SHP77 (cell line): Measurements from ENCODE around the gene LIFR.
"Not testable (repeated sequence)": the region's sequence is repeated elsewhere in the genome, so short reads cannot be mapped to it uniquely, and the experiment has no call there.

Experiments used
- DNase-seq, 2 experiments: peaks; one replicate each; lab custom pipeline; 2025; lab: John Stamatoyannopoulos, UW

The LIFR gene

GRCh38 chr5:38581597-38581996 is 25.2 kb upstream of the LIFR start:
- DNase-seq = no peak

DNA sequence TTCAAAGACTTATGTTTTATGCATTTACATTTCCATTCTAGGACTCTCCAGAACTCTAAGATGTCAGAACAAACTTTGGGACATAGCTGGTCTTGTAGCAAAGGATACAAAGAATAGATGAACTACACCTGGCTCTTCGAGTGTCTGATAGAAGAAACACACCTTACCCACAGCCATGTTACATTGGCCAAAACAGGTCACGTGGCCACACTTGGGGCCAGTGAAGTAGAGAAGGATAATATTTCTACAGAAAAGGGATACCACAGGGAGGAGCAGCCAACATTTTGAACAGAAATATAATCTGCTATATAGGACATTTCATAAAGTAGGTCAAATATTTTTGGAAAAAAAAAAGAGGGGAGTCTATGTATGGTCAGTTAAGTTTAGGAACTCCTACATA is 22.7 kb upstream of the LIFR start:
- no peak for DNase-seq

- DNase-seq = no peak
Measured at GRCh38 chr5:38576961-38577684, 20.7 kb upstream of the LIFR start.

GRCh38 chr5:38576442-38576841 is 20.0 kb upstream of the LIFR start:
- DNase-seq = peak; percentile 33 to 59

DNA sequence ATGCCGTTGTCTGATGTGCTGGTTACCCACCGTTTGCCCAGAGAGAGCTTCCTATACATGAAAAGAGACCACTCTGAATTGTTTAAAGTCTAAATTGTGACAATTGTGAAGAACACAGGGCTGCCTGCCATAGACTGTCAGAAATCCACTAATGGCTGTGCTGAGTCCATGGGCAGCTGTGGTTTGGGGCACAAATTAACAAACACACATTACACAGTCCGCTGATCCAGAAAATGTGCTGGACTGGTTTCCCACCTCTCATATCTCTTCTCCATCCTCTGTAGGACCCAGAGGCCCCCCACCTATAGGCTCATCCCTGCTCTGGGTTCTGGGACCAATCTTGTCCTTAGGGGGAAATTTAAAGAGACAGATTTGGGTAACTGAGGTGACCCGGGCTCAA is 19.0 kb upstream of the LIFR start:
- no peak for DNase-seq

GRCh38 chr5:38574009-38574408 is 17.6 kb upstream of the LIFR start:
- DNase-seq = no peak

DNA sequence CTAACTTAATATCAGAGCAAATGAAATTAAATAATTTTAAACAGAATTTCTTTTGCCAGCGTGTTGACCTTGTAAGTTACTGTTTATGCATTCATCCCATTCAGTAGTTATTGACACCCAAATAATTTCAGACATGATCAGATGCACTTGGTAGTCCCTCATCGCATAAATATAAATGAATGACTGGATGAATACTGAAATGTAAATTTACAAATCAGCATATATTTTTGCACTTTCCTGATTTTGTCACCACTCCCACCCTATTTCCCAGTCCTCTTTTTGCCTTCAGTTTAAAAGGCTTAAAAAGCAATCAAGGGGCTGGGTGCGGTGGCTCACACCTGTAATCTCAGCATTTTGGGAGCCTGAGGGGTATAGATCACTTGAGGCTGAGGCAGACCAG is 17.1 kb upstream of the LIFR start:
- no peak for DNase-seq

- DNase-seq = no peak
Measured at GRCh38 chr5:38569180-38569579, 12.7 kb upstream of the LIFR start.

DNA sequence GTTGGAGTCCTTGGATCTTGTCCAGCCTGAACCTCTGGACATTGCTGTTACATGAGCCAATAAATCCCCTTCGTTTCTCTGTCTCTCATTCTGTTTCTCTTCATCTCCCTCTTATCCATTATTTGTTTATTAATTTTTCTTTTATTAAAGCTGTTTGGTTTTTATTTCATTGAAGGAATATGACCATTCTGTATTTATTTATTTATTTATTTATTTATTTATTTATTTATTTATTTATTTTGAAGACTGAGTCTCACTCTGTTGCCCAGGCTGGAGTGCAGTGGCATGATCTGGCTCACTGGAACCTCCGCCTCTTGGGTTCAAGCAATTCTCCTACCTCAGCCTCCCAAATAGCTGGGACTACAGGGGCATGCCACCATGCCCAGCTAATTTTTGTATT is 10.9 kb upstream of the LIFR start:
- not testable (repeated sequence) for DNase-seq

DNA sequence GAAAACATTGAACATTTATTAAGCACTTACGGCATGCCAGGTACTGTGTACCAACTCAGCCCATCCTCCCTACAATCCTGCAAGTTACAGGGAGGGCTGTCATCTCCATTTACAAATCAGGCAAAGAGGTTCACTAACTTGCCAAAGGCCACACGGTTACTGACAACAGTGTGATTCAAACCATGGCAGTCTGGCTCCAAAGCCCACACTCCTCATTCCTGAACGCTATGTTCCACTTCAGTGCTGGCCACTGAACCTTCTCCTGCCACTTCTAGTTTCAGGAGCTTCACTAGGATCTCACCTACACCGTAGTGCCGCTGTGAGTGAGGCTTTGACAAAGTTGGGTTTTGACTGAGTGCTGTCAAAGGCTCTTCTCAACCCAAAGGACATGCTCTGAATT is 7.2 kb upstream of the LIFR start:
- DNase-seq = no peak

- DNase-seq = no peak
Measured at GRCh38 chr5:38562444-38563210, 6.2 kb upstream of the LIFR start.

- DNase-seq = no peak
Measured at GRCh38 chr5:38559428-38559827, 3.0 kb upstream of the LIFR start.

DNA sequence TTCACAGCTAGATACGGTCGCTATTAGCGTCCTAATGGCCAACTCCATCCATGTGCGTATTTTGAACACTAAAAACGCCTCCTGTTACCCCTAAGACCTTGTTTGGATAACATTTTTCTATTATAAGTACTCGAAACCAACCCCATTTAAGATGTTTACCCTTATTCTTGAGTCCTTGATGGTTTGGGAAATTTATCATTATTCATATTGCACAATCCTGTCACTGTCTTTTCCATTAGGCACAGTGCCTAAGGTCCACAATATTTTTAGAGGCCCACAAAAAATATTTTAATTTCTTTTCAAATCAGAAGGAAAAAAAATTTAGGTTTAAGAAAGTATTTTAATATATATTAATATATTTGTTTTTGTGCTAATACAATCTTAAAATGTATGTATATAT is 1.3 kb upstream of the LIFR start:
- peak in 1 of 2 experiments; percentile 14 for DNase-seq

DNA sequence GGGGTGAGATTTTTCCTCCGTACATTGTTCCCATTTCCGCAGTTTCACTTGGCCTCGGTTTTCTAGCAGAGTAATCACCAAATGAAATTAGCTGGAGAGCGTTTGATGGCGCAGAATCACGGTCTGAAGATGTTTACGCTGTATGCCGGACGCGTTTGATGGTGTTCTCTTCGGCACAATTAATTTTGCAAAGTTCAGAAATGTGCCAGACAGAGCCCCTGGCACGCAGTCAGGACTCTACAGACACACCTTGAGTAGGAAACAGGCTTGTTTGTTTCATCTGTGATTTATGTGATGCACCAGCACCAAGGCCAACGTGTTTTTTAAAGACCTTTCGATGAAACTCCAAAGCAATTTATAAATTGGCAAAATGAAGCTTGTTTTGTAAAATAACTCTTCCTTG is 863 bp upstream of the LIFR start:
- DNase-seq = peak in 1 of 2 experiments; percentile 56

- DNase-seq = no peak
Measured at GRCh38 chr5:38556088-38556598, 303 bp downstream of the LIFR start.

DNA sequence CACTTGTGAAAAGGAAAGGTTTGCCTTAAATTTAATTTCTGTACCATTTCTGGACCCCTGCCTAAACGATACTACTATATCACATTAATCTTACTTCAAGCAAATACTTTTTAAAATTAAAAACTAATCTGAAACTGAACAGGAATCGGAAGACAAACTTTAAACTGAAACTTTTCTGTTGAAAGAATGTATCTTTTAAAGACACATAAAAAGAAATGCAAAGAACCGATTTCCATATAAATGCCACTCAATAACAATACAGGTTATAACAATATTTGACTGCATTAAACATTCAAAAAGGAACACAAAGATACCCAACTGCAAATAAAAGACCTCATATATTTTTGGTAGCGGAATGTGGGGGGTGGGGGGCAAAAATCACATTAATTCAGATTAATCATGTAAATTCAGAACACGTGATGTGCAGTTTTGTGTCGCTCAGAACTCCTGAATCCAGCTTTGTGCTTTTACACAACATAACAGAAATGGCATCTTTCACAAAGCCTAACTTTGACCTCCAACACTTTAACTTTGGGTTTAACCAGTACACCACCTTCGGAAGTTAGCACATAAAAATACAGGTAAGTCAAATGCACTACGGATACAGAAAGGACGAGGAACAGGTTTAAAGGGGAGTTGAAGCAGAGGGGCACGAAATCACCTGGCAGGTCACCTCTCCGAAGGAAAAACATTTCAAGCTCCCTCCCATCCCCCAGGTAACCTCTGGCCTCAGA is 925 bp downstream of the LIFR start:
- DNase-seq = no peak

- no peak for DNase-seq
Measured at GRCh38 chr5:38554861-38555260, 1.6 kb downstream of the LIFR start.

GRCh38 chr5:38554403-38554802 is 2.0 kb downstream of the LIFR start:
- DNase-seq = peak in 1 of 2 experiments; percentile 35

- no peak for DNase-seq
Measured at GRCh38 chr5:38553001-38553521, 3.4 kb downstream of the LIFR start.

- peak; percentile 44 to 78 for DNase-seq
Measured at GRCh38 chr5:38551030-38552017, 5.1 kb downstream of the LIFR start.
